Activated naive CD4-positive, alpha-beta T cell treated with anti-CD3 and anti-CD28 coated beads, Interleukin-2, amount 10 ng/mL, durations not matched to agents 7 days and 5 days (primary cell): Measurements from ENCODE around the gene ZG16B.

Experiments used
- CTCF ChIA-PET: fragments of 350-600 bp; sonication (Branson Sonifier 250); formaldehyde crosslinking; loops from one replicate; lab custom pipeline; 2021; ENCODE audit warnings: antibody characterized with exemption; lab: Charles Lee
- DNase-seq: peaks from one replicate; pipeline ENCODE4 v3.0.0-alpha.2; 2020
- H3K27ac Mint-ChIP-seq: one replicate; pipeline ENCODE4 v1.8.0; 2021; ENCODE audit warnings: mild to moderate bottlenecking, moderate library complexity, mixed read lengths
- H3K27me3 Mint-ChIP-seq: one replicate; pipeline ENCODE4 v1.8.0; 2021; ENCODE audit warnings: mild to moderate bottlenecking, mixed read lengths
- H3K36me3 Mint-ChIP-seq: one replicate; pipeline ENCODE4 v1.8.0; 2021; ENCODE audit warnings: mixed read lengths
- H3K4me1 Mint-ChIP-seq: one replicate; pipeline ENCODE4 v1.8.0; 2021; ENCODE audit warnings: mixed read lengths
- H3K4me3 Mint-ChIP-seq: one replicate; pipeline ENCODE4 v1.8.0; 2021; ENCODE audit warnings: mild to moderate bottlenecking, moderate library complexity, mixed read lengths
- H3K9me3 Mint-ChIP-seq: one replicate; pipeline ENCODE4 v1.8.0; 2021; ENCODE audit warnings: mixed read lengths

The ZG16B gene

GRCh38 chr16:2854700-2855309, 24.7 kb downstream of the ZG16B start:
- Mint-ChIP-seq H3K4me3 (no peak overlapping the region), H3K4me1 (peaks cover 5% of the 10 kb centered on the region), H3K36me3 (peaks cover 4% of the 10 kb centered on the region), H3K27ac (no peak overlapping the region), H3K27me3 (peaks cover 68% of the 10 kb centered on the region), H3K9me3 (peaks cover 12% of the 10 kb centered on the region)
- no peak for DNase-seq
- CTCF ChIA-PET, result interaction anchor here (1.7 kb wide), 1 partner anchor 13 kb away, joined by 7 read pairs; no protein-coding TSS in a partner anchor

DNA sequence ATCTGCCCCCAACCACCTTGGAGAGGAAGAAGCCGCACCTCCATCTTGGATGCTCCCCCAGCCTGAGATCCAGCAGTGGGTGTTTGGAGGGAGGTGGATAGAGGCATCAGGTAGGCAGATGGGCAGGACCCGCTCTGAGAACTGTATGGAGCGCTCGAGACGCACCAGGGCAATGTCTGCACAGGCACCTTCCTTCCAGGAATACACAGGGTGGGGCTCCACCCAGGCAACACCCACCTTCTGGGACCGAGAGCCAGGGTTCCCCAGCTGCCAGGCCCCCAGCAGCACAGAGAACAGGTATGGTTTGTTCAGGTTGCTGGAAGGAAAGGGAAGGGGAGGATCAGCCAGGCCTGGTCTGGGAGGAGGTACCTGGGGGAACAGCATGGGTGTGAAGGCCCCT, 25.4 kb downstream of the ZG16B start:
- H3K27ac Mint-ChIP-seq, result no peak overlapping the region
- CTCF ChIA-PET, result no interaction called here
- no peak for DNase-seq
- H3K9me3 Mint-ChIP-seq, result peaks cover 17% of the 10 kb centered on the region
- H3K4me1 Mint-ChIP-seq, result peaks cover 5% of the 10 kb centered on the region
- H3K4me3 Mint-ChIP-seq, result no peak overlapping the region
- peaks cover 4% of the 10 kb centered on the region for H3K36me3 Mint-ChIP-seq
- H3K27me3 Mint-ChIP-seq, result peaks cover 68% of the 10 kb centered on the region

- Mint-ChIP-seq H3K4me3 (no peak overlapping the region), H3K36me3 (peaks cover 4% of the 10 kb centered on the region), H3K27ac (peak overlapping the region; percentile 70), H3K27me3 (peaks cover 68% of the 10 kb centered on the region), H3K9me3 (peaks cover 20% of the 10 kb centered on the region), H3K4me1 (peaks cover 5% of the 10 kb centered on the region)
- CTCF ChIA-PET, result interaction anchor here (1.1 kb wide), 1 partner anchor 17 kb away, joined by 3 read pairs; no protein-coding TSS in a partner anchor
- peak; percentile 38 for DNase-seq
These were observed 26.1 kb downstream of the ZG16B start for GRCh38 chr16:2856061-2856670.

DNA sequence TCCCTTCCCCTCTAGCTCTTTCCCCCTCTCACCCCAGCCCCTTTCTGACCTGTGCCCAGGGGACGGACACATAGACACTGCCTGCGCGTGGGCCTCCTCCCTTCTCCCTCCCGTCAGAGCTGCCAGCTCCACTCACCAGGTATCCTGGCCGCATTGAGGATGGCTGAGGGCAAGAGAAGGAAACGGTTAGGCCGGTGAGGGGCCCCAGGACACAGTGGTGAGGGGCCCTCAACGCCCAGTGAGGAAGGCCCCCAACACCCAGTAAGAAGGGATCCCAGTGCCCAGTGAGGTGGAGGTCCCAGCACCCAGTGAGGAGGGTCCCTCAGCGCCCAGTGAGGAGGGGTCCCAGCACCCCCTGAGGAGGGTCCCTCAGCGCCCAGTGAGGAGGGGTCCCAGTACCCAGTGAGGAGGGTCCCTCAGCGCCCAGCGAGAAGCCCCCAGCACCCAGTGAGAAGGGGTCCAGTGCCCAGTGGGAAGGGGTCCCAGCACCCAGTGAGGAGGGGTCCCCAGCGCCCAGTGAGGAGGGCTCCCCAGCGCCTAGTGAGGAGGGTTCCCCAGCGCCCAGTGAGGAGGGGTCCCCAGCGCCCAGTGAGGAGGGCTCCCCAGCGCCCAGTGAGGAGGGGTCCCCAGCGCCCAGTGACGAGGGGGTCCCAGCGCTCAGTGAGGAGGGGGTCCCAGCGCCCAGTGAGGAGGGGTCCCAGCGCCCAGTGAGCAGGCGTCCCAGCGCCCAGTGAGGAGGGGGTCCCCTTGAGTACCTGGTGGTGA, 26.8 kb downstream of the ZG16B start:
- peaks cover 24% of the 10 kb centered on the region for H3K9me3 Mint-ChIP-seq
- peaks cover 4% of the 10 kb centered on the region for H3K36me3 Mint-ChIP-seq
- DNase-seq, result no peak
- H3K27me3 Mint-ChIP-seq, result peaks cover 64% of the 10 kb centered on the region
- CTCF ChIA-PET, result interaction anchor here (1.1 kb wide), 1 partner anchor 18 kb away, joined by 3 read pairs; no protein-coding TSS in a partner anchor
- H3K27ac Mint-ChIP-seq, result peak overlapping the region; percentile 70
- H3K4me1 Mint-ChIP-seq, result peaks cover 5% of the 10 kb centered on the region
- no peak overlapping the region for H3K4me3 Mint-ChIP-seq

- peaks cover 5% of the 10 kb centered on the region for H3K4me1 Mint-ChIP-seq
- DNase-seq, result no peak
- H3K9me3 Mint-ChIP-seq, result peaks cover 24% of the 10 kb centered on the region
- CTCF ChIA-PET, result interaction anchor here (1.2 kb wide), 1 partner anchor 10 kb away, joined by 3 read pairs; no protein-coding TSS in a partner anchor
- H3K27me3 Mint-ChIP-seq, result peaks cover 59% of the 10 kb centered on the region
- no peak within 1 kb of the TSS for H3K27ac Mint-ChIP-seq
- peak within 1 kb of the TSS; percentile 39 for H3K4me3 Mint-ChIP-seq
- H3K36me3 Mint-ChIP-seq, result peaks cover 4% of the 10 kb centered on the region
These were observed 27.5 kb downstream of the ZG16B start, which contains the start of gene PRSS22 for GRCh38 chr16:2857451-2858244. Gene PRSS22 (minus strand): TSS chr16:2858170. CDS start chr16:2858104, 66 bp downstream.

DNA sequence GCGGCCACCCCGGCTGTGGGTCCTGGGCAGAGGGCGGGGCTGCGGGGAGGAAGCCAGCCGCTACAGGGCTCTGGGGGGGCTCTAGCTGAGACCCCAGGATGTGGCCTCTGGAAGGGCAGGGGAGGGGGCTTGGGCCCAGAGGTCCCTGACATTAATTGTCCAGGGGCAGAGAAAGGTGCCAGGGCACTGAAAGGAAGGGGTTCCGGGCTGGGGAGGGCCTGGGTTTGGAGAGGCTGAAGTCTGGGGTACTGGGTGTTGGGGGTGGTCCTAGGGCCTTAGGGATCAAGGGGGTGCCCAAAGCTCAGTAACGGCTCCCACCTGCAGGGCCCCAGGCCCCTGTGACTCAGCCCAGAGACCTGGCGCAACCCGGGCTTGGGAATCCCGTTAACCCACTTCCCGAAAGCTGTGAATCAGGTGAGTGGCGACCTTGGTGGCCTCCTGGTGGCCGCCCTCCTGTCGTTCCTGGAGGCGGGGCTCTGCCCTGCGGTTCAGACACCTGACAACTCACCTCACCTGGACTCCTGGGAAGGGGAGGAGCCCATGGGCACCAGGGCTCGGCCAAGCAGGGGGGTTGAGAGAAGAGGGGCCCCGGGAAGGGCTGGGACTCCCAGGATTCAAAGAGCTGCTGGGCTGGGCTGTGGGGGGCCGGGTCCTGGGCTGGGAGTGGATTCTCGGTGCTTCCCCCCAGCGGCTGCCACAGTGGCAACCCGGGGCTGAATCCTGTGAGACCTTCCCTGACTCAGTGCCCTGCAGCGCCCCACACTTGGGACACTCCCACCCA, 28.3 kb downstream of the ZG16B start:
- peaks cover 55% of the 10 kb centered on the region for H3K27me3 Mint-ChIP-seq
- DNase-seq, result no peak
- peaks cover 24% of the 10 kb centered on the region for H3K9me3 Mint-ChIP-seq
- no peak overlapping the region for H3K4me3 Mint-ChIP-seq
- H3K27ac Mint-ChIP-seq, result no peak overlapping the region
- CTCF ChIA-PET, result interaction anchor here (1.2 kb wide), 1 partner anchor 10 kb away, joined by 3 read pairs; no protein-coding TSS in a partner anchor
- H3K4me1 Mint-ChIP-seq, result peaks cover 5% of the 10 kb centered on the region
- peaks cover 4% of the 10 kb centered on the region for H3K36me3 Mint-ChIP-seq

GRCh38 chr16:2859686-2860265, 29.7 kb downstream of the ZG16B start:
- CTCF ChIA-PET, result interaction anchor here (1.6 kb wide), 1 partner anchor 15 kb away, joined by 3 read pairs; no protein-coding TSS in a partner anchor
- H3K9me3 Mint-ChIP-seq, result peaks cover 14% of the 10 kb centered on the region
- no peak overlapping the region for H3K4me3 Mint-ChIP-seq
- H3K4me1 Mint-ChIP-seq, result peaks cover 5% of the 10 kb centered on the region
- peaks cover 50% of the 10 kb centered on the region for H3K27me3 Mint-ChIP-seq
- no peaks in the 10 kb centered on the region for H3K36me3 Mint-ChIP-seq
- DNase-seq, result no peak
- no peak overlapping the region for H3K27ac Mint-ChIP-seq

DNA sequence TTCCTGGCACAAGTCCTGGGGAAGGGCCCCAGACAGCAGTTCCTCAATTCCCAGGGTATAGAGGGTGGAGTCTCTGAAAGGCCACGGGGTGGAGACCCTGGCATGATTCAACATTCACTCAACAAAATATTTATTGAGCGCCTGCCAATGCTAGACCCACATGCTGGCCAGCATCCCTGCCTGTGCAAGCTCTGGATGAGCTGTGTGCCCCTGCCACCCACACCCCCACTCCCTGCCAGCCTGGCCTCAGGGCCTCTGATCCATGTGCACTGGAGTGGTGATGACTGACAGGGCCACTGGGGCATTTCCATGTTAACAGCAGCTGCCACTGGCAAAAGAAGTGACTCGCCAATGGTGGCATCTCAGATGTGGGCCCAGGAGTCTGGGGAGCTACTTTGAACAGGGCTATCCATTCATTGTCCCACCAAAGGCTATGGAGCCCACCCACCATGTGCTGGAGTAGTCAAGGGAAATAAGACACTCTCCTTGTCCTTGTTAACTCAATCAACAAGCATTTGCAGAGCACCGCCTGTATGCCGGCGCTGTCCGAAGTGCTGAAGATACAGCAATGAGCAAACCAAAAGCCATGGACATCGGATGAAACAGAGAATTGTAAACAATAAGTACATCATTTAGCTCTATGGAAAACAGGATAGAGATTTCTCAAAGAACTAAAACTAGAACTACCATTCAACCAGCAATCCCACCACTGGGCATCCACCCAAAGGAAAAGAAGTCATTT, 30.9 kb downstream of the ZG16B start:
- H3K27me3 Mint-ChIP-seq, result peaks cover 49% of the 10 kb centered on the region
- no peaks in the 10 kb centered on the region for H3K36me3 Mint-ChIP-seq
- CTCF ChIA-PET, result interaction anchor here (0.7 to 1.6 kb wide), 2 partner anchors 12 to 16 kb away, joined by 3 read pairs; no protein-coding TSS in a partner anchor
- H3K4me1 Mint-ChIP-seq, result peaks cover 5% of the 10 kb centered on the region
- DNase-seq, result peak; percentile 64
- no peak overlapping the region for H3K27ac Mint-ChIP-seq
- no peak overlapping the region for H3K4me3 Mint-ChIP-seq
- peaks cover 11% of the 10 kb centered on the region for H3K9me3 Mint-ChIP-seq

- Mint-ChIP-seq H3K36me3 (no peaks in the 10 kb centered on the region), H3K4me1 (peaks cover 19% of the 10 kb centered on the region), H3K27ac (no peak overlapping the region), H3K4me3 (no peak overlapping the region), H3K9me3 (peaks cover 7% of the 10 kb centered on the region), H3K27me3 (peaks cover 31% of the 10 kb centered on the region)
- CTCF ChIA-PET, result interaction anchor here (1.1 to 1.8 kb wide), 5 partner anchors 20 to 61 kb away, joined by 4 to 5 read pairs (median 4); no protein-coding TSS in a partner anchor
- DNase-seq, result no peak
These were observed 35.5 kb downstream of the ZG16B start for GRCh38 chr16:2865651-2866050.

DNA sequence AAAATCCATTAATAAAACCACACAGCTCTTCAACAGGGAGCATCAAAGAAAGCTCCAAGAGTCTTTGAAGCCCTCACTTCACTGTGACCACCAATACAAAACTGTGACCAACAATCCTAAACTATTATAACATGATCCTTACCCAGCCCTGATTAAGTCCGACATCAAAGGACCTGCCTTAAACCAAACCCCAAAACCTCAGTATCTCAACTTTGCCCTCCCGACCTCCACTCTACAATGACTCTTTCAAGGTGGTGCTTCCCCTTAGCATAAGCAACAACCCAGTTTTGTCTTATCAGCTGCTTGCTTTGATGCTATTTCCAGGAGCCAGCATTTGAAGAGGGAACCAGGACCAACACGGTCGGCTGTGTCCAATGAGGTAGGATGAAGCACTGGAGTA, 36.3 kb downstream of the ZG16B start:
- H3K27me3 Mint-ChIP-seq, result peaks cover 32% of the 10 kb centered on the region
- CTCF ChIA-PET, result interaction anchor here (1.1 to 1.8 kb wide), 5 partner anchors 21 to 61 kb away, joined by 4 to 5 read pairs (median 4); no protein-coding TSS in a partner anchor
- H3K4me1 Mint-ChIP-seq, result peaks cover 19% of the 10 kb centered on the region
- H3K27ac Mint-ChIP-seq, result no peak overlapping the region
- no peaks in the 10 kb centered on the region for H3K36me3 Mint-ChIP-seq
- no peak for DNase-seq
- H3K9me3 Mint-ChIP-seq, result peaks cover 1% of the 10 kb centered on the region
- no peak overlapping the region for H3K4me3 Mint-ChIP-seq

DNA sequence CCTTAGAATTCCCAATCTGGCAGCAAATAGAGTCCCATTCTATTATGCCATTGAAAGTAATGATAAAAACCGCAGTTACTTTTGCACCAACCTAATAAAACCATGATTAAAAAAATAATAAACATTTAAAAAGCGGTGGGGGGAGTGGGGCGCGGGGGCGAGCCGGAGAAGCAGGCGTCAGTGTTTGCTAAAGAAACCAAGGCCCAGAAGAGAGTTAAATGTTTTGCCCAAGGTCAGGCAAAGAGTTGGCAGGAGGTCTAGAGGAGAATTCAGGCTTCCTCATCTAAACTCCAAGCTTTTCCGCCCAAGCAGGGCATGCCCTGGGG, 37.5 kb downstream of the ZG16B start:
- DNase-seq, result no peak
- peak overlapping the region; percentile 78 for H3K27ac Mint-ChIP-seq
- peaks cover 44% of the 10 kb centered on the region for H3K27me3 Mint-ChIP-seq
- H3K36me3 Mint-ChIP-seq, result no peaks in the 10 kb centered on the region
- CTCF ChIA-PET, result interaction anchor here (0.9 to 6.9 kb wide), 11 partner anchors 9 to 59 kb away, joined by 3 to 95 read pairs (median 5); partner anchors contain the start of genes FLYWCH2, PRSS22 and ZG16B
- no peaks in the 10 kb centered on the region for H3K9me3 Mint-ChIP-seq
- H3K4me1 Mint-ChIP-seq, result peaks cover 19% of the 10 kb centered on the region
- H3K4me3 Mint-ChIP-seq, result peak overlapping the region; percentile 80
